ENCODE results near the gene PLEKHF1.

The PLEKHF1 gene

GRCh38 chr19:29631450-29631849 lies 33.8 kb upstream of the PLEKHF1 start:
- TF ChIP-seq EP300 (IDR thresholded peaks at IDR 0.05; ENCODE audit: borderline replicate concordance) (no peak), YY1 (IDR thresholded peaks at IDR 0.05; ENCODE audit: low read depth) (no peak), MAX (IDR thresholded peaks at IDR 0.05) (no peak), NFIC (IDR thresholded peaks at IDR 0.05) (no peak), EGR1 (IDR thresholded peaks at IDR 0.05) (no peak), ZBTB7A (IDR thresholded peaks at IDR 0.05; ENCODE audit: low read depth) (no peak)

GRCh38 chr19:29634002-29634401 lies 31.3 kb upstream of the PLEKHF1 start:
- TF ChIP-seq USF1 (IDR thresholded peaks at IDR 0.05) (no peak), RAD21 (IDR thresholded peaks at IDR 0.05; ENCODE audit: low read depth) (no peak), TEAD4 (IDR thresholded peaks at IDR 0.05) (no peak), ZBTB7A (IDR thresholded peaks at IDR 0.05; ENCODE audit: low read depth) (no peak), MAX (IDR thresholded peaks at IDR 0.05) (no peak), NFIC (IDR thresholded peaks at IDR 0.05) (no peak), CEBPB (IDR thresholded peaks at IDR 0.05) (no peak)

GRCh38 chr19:29634423-29635130 lies 30.7 kb upstream of the PLEKHF1 start:
- TF ChIP-seq EGR1 (IDR thresholded peaks at IDR 0.05) (no peak), TCF12 (IDR thresholded peaks at IDR 0.05; ENCODE audit: low read depth) (no peak), MAX (IDR thresholded peaks at IDR 0.05) (no peak), EP300 (IDR thresholded peaks at IDR 0.05; ENCODE audit: borderline replicate concordance) (no peak), TEAD4 (IDR thresholded peaks at IDR 0.05) (no peak), RAD21 (IDR thresholded peaks at IDR 0.05; ENCODE audit: low read depth) (no peak), ZBTB7A (IDR thresholded peaks at IDR 0.05; ENCODE audit: low read depth) (no peak), CEBPB (IDR thresholded peaks at IDR 0.05) (no peak), FOXM1 (IDR thresholded peaks at IDR 0.05; ENCODE audit: borderline replicate concordance, low read depth) (no peak)

- TF ChIP-seq MAX (IDR thresholded peaks at IDR 0.05) (no peak), YY1 (IDR thresholded peaks at IDR 0.05; ENCODE audit: low read depth) (no peak), EP300 (IDR thresholded peaks at IDR 0.05; ENCODE audit: borderline replicate concordance) (no peak)
Observed at GRCh38 chr19:29635963-29636362, 29.3 kb upstream of the PLEKHF1 start.

GRCh38 chr19:29636553-29637360 lies 28.5 kb upstream of the PLEKHF1 start:
- TF ChIP-seq FOXM1 (IDR thresholded peaks at IDR 0.05; ENCODE audit: borderline replicate concordance, low read depth) (no peak), RAD21 (IDR thresholded peaks at IDR 0.05; ENCODE audit: low read depth) (no peak)

- TF ChIP-seq EGR1 (IDR thresholded peaks at IDR 0.05) (no peak), TCF12 (IDR thresholded peaks at IDR 0.05; ENCODE audit: low read depth) (no peak), REST (IDR thresholded peaks at IDR 0.05; ENCODE audit: low read depth) (no peak), NFIC (IDR thresholded peaks at IDR 0.05) (no peak), CEBPB (IDR thresholded peaks at IDR 0.05) (no peak), ZBTB7A (IDR thresholded peaks at IDR 0.05; ENCODE audit: low read depth) (no peak), RAD21 (IDR thresholded peaks at IDR 0.05; ENCODE audit: low read depth) (no peak), TAF1 (IDR thresholded peaks at IDR 0.05; ENCODE audit: low read depth) (no peak), EP300 (IDR thresholded peaks at IDR 0.05; ENCODE audit: borderline replicate concordance) (no peak), USF1 (IDR thresholded peaks at IDR 0.05) (no peak), YY1 (IDR thresholded peaks at IDR 0.05; ENCODE audit: low read depth) (no peak), TEAD4 (IDR thresholded peaks at IDR 0.05) (no peak), MAX (IDR thresholded peaks at IDR 0.05) (no peak), CREB1 (IDR thresholded peaks at IDR 0.05; ENCODE audit: low read depth) (no peak)
Observed at GRCh38 chr19:29639086-29639485, 26.2 kb upstream of the PLEKHF1 start.

- no peak for TF ChIP-seq USF1 (IDR thresholded peaks at IDR 0.05)
- no peak for TF ChIP-seq EGR1 (IDR thresholded peaks at IDR 0.05)
- TF ChIP-seq TAF1 (IDR thresholded peaks at IDR 0.05; ENCODE audit: low read depth): no peak
- TF ChIP-seq MAX (IDR thresholded peaks at IDR 0.05): no peak
- TF ChIP-seq EP300 (IDR thresholded peaks at IDR 0.05; ENCODE audit: borderline replicate concordance): no peak
- no peak for TF ChIP-seq ZBTB7A (IDR thresholded peaks at IDR 0.05; ENCODE audit: low read depth)
Observed at GRCh38 chr19:29640231-29640630, 25.0 kb upstream of the PLEKHF1 start.
